GM13976 (cell line): ENCODE data around the gene AREG.

Source experiments
- DNase-seq: peaks from one replicate; pipeline ENCODE4 v3.0.0; 2012; ENCODE audit warnings: low spot score
- CTCF ChIP-seq: IDR thresholded peaks from 2 replicates; pipeline ENCODE4 v1.5.1; 2012; ENCODE audit warnings: borderline replicate concordance, mild to moderate bottlenecking; ENCODE audit not compliant: insufficient read depth; ENCODE audit errors: extremely low read depth, missing control alignments, control extremely low read depth
- in situ Hi-C: fragments of 300-500 bp; cut with MboI; formaldehyde crosslinking; loops from one replicate; pipeline ENCODE4 v1.12.0; 2022; ENCODE audit warnings: low sequenced_read_pairs, mixed read lengths, inconsistent platforms; ENCODE audit not compliant: unreplicated experiment

Gene AREG

GRCh38 chr4:74456056-74456744 lies 11.3 kb downstream of the AREG start:
- TF ChIP-seq CTCF, result no peak
- in situ Hi-C loops, result no loop called here
- DNase-seq, result no peak

GRCh38 chr4:74456849-74457395 lies 12.0 kb downstream of the AREG start:
- no peak for DNase-seq
- TF ChIP-seq CTCF, result no peak
- in situ Hi-C loops, result no loop called here

- TF ChIP-seq CTCF, result no peak
- in situ Hi-C loops, result no loop called here
- no peak for DNase-seq
Observed at GRCh38 chr4:74460833-74461232, 15.9 kb downstream of the AREG start.

GRCh38 chr4:74463123-74463522 lies 18.2 kb downstream of the AREG start:
- TF ChIP-seq CTCF, result no peak
- DNase-seq, result no peak
- in situ Hi-C loops, result no loop called here

- TF ChIP-seq CTCF, result no peak
- in situ Hi-C loops, result no loop called here
- no peak for DNase-seq
Observed at GRCh38 chr4:74464291-74464690, 19.4 kb downstream of the AREG start.

- TF ChIP-seq CTCF, result no peak
- in situ Hi-C loops, result no loop called here
- DNase-seq, result no peak
Observed at GRCh38 chr4:74466242-74466641, 21.3 kb downstream of the AREG start.
